GM10248 (cell line): Measurements from ENCODE around the gene RIMS3.

Experiments used
- CTCF ChIA-PET: fragments of 300-600 bp; sonication (Branson Sonifier 250); formaldehyde crosslinking; extraction: SDS; loops from one replicate; lab custom pipeline; 2021; ENCODE audit warnings: antibody characterized with exemption; lab: Yijun Ruan, JAX
- POLR2A ChIA-PET: fragments of 350-650 bp; sonication (Branson Sonifier 250); formaldehyde crosslinking; extraction: SDS; loops from one replicate; lab custom pipeline; 2020; ENCODE audit warnings: antibody characterized with exemption; lab: Yijun Ruan, JAX
- DNase-seq: peaks from one replicate; pipeline ENCODE4 v3.0.0; 2012; ENCODE audit errors: extremely low spot score
- CTCF ChIP-seq: IDR thresholded peaks from 2 replicates; pipeline ENCODE4 v1.5.1; 2012; ENCODE audit warnings: mild to moderate bottlenecking, low read depth; ENCODE audit errors: extremely low read depth, missing control alignments, control extremely low read depth

Gene RIMS3

GRCh38 chr1:40594187-40594531, 71.3 kb downstream of the RIMS3 start:
- CTCF ChIA-PET: interaction anchor here (1.2 kb wide), 1 partner anchor 18 kb away, joined by 4 read pairs; no protein-coding TSS in a partner anchor
- no peak for DNase-seq

GRCh38 chr1:40593449-40594186, 71.9 kb downstream of the RIMS3 start:
- no peak for DNase-seq
- CTCF ChIA-PET: interaction anchor here (1.2 kb wide), 1 partner anchor 19 kb away, joined by 4 read pairs; no protein-coding TSS in a partner anchor
- TF ChIP-seq CTCF: no peak
- POLR2A ChIA-PET: no interaction called here

More at GRCh38 chr1:40594187-40594531, 71.3 kb downstream of the RIMS3 start:
- no peak for TF ChIP-seq CTCF
- POLR2A ChIA-PET: no interaction called here

GRCh38 chr1:40592107-40592803, 73.2 kb downstream of the RIMS3 start:
- no peak for DNase-seq
- no peak for TF ChIP-seq CTCF
- POLR2A ChIA-PET: no interaction called here
- CTCF ChIA-PET: no interaction called here

GRCh38 chr1:40588586-40588985, 76.9 kb downstream of the RIMS3 start:
- CTCF ChIA-PET: interaction anchor here (1.0 to 1.9 kb wide), 3 partner anchors 8 to 20 kb away, joined by 3 to 7 read pairs (median 4); no protein-coding TSS in a partner anchor
- no peak for DNase-seq
- POLR2A ChIA-PET: no interaction called here
- no peak for TF ChIP-seq CTCF

- no peak for TF ChIP-seq CTCF
- DNase-seq: no peak
- POLR2A ChIA-PET: no interaction called here
- CTCF ChIA-PET: interaction anchor here (1.8 kb wide), 1 partner anchor 25 kb away, joined by 3 read pairs; no protein-coding TSS in a partner anchor
Observed at GRCh38 chr1:40583980-40584379, 81.5 kb downstream of the RIMS3 start.

- ChIA-PET CTCF (interaction anchor here (1.4 kb wide), 1 partner anchor 31 kb away, joined by 3 read pairs; no protein-coding TSS in a partner anchor), POLR2A (no interaction called here)
- TF ChIP-seq CTCF: no peak
- DNase-seq: no peak
Observed at GRCh38 chr1:40582116-40582515, 83.4 kb downstream of the RIMS3 start.
